ENCODE results near the gene ZNF438. TPM values are rescaled to one million over a fixed set of nuclear protein-coding genes. Genes with fewer than 3 reads are reported as not detected.

Gene ZNF438
- total RNA-seq, 1 donor from 2014 or later: 3.2 TPM

- Mint-ChIP-seq H3K36me3 (ENCODE audit: low read depth) (peaks cover 18% of the 10 kb centered on the region), H3K4me1 (peaks cover 35% of the 10 kb centered on the region), H3K4me3 (peak overlapping the region; percentile 56), H3K27me3 (no peaks in the 10 kb centered on the region), H3K9me3 (peaks cover 18% of the 10 kb centered on the region), H3K27ac (peak overlapping the region; percentile 73)
- intact Hi-C loops (cut with micrococcal nuclease): loop anchor here (1.0 to 5.0 kb wide), 2 partner anchors 11 to 105 kb away; no protein-coding TSS in a partner anchor
- peak; percentile 46 for DNase-seq
Observed at GRCh38 chr10:30997536-30998235, 34.0 kb downstream of the ZNF438 start.

DNA sequence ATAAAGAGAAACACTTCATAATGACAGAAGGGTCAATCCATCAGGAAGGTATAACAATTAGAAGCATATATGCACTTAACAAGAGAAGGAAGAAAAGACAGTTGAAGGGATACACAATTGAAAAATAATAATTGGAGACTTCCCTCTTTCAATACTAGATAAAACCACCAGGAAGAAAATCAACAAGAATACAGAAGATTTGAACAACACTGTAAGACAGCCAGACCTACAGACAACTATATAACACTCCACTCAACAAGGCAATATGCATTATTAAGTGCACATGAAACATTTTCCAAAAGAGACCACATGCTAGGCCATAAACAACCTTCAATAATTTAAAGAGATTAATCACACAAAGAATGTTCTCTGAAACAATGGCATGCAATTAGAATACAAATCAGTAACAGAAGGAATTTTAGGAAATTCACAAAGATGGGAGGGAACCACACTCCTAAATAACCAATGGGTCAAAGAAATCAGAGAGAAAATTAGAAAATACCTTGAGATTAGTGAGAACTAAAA is 35.1 kb downstream of the ZNF438 start:
- H3K27me3 Mint-ChIP-seq: no peaks in the 10 kb centered on the region
- H3K36me3 Mint-ChIP-seq (ENCODE audit: low read depth): peaks cover 18% of the 10 kb centered on the region
- intact Hi-C loops (cut with micrococcal nuclease): loop anchor here (5.0 kb wide), 1 partner anchor 106 kb away; no protein-coding TSS in a partner anchor
- H3K27ac Mint-ChIP-seq: peak overlapping the region; percentile 60
- DNase-seq: peak; percentile 1
- H3K4me1 Mint-ChIP-seq: peaks cover 35% of the 10 kb centered on the region
- H3K9me3 Mint-ChIP-seq: peaks cover 14% of the 10 kb centered on the region
- H3K4me3 Mint-ChIP-seq: peak overlapping the region; percentile 41

DNA sequence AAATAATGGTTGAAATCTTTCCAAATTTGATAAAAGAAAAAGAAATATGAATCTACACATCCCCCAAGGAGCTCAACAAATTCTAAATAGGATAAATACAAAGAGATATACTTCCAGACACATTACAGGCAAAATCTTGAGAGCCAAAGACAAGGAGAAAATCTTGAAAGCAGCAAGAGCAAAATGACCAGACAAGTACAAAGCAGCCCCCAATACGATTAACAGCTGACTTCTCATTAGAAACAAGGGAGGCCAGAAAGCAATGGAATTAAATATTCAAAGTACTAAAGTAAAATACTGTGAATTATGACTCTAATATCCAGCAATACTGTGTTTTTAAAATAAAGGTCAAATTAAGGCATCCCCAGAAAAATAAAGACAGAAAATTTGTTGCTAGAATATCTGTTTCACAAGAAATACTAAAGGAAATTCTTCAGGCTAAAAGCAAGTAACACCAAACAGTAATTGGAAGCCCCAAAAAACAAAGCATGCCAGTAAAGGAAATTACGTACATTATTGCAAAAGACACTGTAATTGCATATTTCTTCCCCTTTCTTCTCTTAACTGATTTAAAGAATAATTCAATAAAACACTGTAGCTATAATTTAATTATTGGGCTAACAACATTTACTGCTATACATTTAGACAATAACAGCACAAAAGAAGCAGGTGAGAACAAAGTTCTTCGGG is 36.4 kb downstream of the ZNF438 start:
- Mint-ChIP-seq H3K4me3 (no peak overlapping the region), H3K36me3 (ENCODE audit: low read depth) (peaks cover 18% of the 10 kb centered on the region), H3K27ac (no peak overlapping the region), H3K4me1 (peaks cover 35% of the 10 kb centered on the region), H3K27me3 (no peaks in the 10 kb centered on the region), H3K9me3 (peaks cover 14% of the 10 kb centered on the region)
- intact Hi-C loops (cut with micrococcal nuclease): loop anchor here (5.0 kb wide), 1 partner anchor 107 kb away; no protein-coding TSS in a partner anchor
- DNase-seq: peak; percentile 8

DNA sequence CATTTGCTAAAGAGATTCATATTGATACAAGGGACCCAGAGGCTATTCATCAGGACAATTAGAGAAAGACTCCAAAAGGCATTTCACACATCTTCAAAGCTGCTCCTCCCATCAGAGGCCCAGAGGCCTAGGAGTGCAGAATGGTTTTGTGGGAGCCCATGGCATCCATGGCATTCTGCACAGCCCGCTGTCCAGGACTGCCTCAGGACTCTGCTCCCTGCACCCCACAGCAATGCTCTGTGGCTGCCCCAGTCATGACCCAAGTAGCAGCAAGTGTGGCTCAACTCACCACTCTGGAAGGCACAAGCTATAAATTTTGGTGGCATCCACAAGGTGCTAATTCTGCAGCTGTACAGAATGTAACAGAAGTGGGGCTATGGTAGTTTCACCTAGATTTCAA is 38.5 kb downstream of the ZNF438 start:
- intact Hi-C loops (cut with micrococcal nuclease): no loop called here
- Mint-ChIP-seq H3K27ac (no peak overlapping the region), H3K27me3 (no peaks in the 10 kb centered on the region), H3K4me3 (no peak overlapping the region), H3K4me1 (peaks cover 26% of the 10 kb centered on the region), H3K36me3 (ENCODE audit: low read depth) (peaks cover 18% of the 10 kb centered on the region), H3K9me3 (peaks cover 14% of the 10 kb centered on the region)
- DNase-seq: peak; percentile 44

DNA sequence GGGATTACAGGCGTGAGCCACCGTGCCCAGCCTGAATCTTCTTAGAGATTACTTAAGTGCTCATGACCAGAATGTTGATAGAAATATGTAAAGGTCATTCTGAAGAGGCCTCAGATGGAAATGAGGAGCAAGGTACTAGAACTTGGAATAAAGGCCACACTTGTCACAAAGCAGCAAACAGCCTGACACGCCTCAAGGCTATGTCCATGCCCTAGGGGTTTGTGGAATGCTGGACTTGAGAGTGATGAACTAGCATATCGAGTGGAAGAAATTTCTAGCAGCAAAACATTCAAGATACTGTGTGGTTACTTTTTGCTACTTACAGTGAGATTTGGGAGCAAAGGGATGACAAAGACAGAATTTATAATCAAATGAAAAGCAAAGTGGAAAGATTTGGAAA is 39.0 kb downstream of the ZNF438 start:
- Mint-ChIP-seq H3K27me3 (no peaks in the 10 kb centered on the region), H3K27ac (no peak overlapping the region), H3K36me3 (ENCODE audit: low read depth) (peaks cover 18% of the 10 kb centered on the region), H3K4me3 (no peak overlapping the region), H3K4me1 (peaks cover 22% of the 10 kb centered on the region), H3K9me3 (peaks cover 14% of the 10 kb centered on the region)
- intact Hi-C loops (cut with micrococcal nuclease): no loop called here
- peak; percentile 34 for DNase-seq

DNA sequence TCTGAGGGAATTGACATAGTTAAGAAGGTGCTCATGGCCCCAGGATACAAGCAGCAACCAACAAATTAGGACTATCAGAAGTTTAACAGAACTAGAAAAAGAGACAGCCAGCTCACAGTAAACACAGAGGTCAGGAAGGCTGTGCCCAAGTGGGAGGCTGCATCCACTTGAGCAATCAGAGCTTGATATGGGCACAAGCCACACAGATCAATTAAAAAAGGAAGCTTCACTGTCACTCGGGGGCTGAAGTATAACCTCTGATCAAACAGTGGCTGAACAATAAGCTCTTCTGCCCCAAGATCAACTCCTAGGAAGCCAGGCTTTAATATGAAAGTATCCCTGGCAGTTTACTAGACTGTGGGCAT is 40.0 kb downstream of the ZNF438 start:
- intact Hi-C loops (cut with micrococcal nuclease): no loop called here
- H3K27me3 Mint-ChIP-seq: no peaks in the 10 kb centered on the region
- H3K27ac Mint-ChIP-seq: peak overlapping the region; percentile 32
- peaks cover 17% of the 10 kb centered on the region for H3K36me3 Mint-ChIP-seq (ENCODE audit: low read depth)
- peaks cover 13% of the 10 kb centered on the region for H3K4me1 Mint-ChIP-seq
- DNase-seq: no peak
- no peak overlapping the region for H3K4me3 Mint-ChIP-seq
- H3K9me3 Mint-ChIP-seq: peaks cover 9% of the 10 kb centered on the region

DNA sequence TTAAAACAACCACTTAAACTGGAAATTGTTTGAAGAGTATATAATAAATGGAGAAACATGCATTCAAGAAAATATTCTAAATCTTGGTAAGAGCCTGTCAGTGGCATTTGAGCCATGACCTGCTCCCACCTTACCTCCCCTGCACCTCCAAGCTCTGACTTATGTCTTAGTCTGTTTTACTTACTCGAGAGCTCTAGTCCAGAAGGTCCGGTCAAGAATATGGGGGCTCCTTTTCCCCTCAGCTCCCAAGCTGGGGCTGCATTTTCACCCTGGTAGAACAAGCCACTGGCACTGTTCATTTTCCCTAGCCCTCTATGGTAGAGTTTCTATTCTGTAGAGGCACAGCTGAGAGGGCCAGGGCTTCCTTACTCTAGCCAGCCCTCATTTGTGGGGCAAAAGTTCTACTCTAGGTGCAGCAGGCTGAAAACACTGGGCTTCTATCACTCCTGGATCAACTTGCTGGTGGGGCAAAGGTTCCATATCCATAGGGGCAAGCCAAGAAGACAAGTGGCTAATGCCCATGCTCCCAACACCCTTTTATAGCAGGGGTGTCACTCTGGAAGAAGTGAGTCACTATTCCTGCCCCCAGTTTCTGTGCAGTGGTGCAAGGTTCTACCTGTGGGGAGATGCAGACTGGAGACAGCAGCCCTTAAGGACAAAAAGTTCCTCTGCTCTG is 40.6 kb downstream of the ZNF438 start:
- intact Hi-C loops (cut with micrococcal nuclease): no loop called here
- H3K27me3 Mint-ChIP-seq: no peaks in the 10 kb centered on the region
- H3K4me3 Mint-ChIP-seq: no peak overlapping the region
- peak overlapping the region; percentile 32 for H3K27ac Mint-ChIP-seq
- peak; percentile 54 for DNase-seq
- peaks cover 14% of the 10 kb centered on the region for H3K36me3 Mint-ChIP-seq (ENCODE audit: low read depth)
- peaks cover 13% of the 10 kb centered on the region for H3K4me1 Mint-ChIP-seq
- peaks cover 4% of the 10 kb centered on the region for H3K9me3 Mint-ChIP-seq

- H3K4me1 Mint-ChIP-seq: peaks cover 14% of the 10 kb centered on the region
- peaks cover 14% of the 10 kb centered on the region for H3K36me3 Mint-ChIP-seq (ENCODE audit: low read depth)
- peaks cover 4% of the 10 kb centered on the region for H3K9me3 Mint-ChIP-seq
- DNase-seq: peak; percentile 35
- H3K4me3 Mint-ChIP-seq: no peak overlapping the region
- no peaks in the 10 kb centered on the region for H3K27me3 Mint-ChIP-seq
- no peak overlapping the region for H3K27ac Mint-ChIP-seq
- intact Hi-C loops (cut with micrococcal nuclease): no loop called here
Observed at GRCh38 chr10:30990351-30990750, 41.3 kb downstream of the ZNF438 start.

DNA sequence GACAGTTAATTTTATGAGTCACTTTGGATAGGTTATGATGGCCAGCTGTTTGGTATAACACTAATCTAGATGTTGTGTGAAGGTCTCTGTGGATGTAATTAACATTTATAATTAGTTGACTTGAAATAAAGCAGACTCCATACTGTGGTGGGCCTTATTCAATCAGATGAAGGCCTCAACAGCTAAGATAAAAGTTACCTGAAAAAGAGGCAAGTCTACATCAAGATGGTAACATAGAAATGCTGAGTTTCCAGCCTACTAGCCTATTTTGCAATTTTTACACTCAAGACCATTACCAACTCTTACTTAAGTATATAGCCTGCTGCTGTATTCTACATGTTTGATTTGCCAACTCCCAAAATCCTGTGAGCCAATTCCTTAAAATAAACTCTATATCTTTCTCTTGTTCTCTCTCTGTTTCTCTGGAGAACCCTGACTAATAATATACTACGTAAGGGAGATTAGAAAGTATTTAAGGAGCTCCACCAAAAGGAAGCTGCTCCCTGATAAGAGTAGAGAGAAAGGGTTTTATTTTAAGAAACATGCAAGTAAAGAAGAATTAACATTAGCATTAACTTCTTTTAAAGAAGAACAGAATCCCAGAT is 42.7 kb downstream of the ZNF438 start:
- no peak overlapping the region for H3K27ac Mint-ChIP-seq
- peak; percentile 23 for DNase-seq
- H3K4me1 Mint-ChIP-seq: peaks cover 18% of the 10 kb centered on the region
- peaks cover 4% of the 10 kb centered on the region for H3K36me3 Mint-ChIP-seq (ENCODE audit: low read depth)
- intact Hi-C loops (cut with micrococcal nuclease): loop anchor here (5.0 to 10.0 kb wide), 2 partner anchors 146 to 363 kb away; no protein-coding TSS in a partner anchor
- H3K9me3 Mint-ChIP-seq: no peaks in the 10 kb centered on the region
- H3K27me3 Mint-ChIP-seq: no peaks in the 10 kb centered on the region
- H3K4me3 Mint-ChIP-seq: no peak overlapping the region

DNA sequence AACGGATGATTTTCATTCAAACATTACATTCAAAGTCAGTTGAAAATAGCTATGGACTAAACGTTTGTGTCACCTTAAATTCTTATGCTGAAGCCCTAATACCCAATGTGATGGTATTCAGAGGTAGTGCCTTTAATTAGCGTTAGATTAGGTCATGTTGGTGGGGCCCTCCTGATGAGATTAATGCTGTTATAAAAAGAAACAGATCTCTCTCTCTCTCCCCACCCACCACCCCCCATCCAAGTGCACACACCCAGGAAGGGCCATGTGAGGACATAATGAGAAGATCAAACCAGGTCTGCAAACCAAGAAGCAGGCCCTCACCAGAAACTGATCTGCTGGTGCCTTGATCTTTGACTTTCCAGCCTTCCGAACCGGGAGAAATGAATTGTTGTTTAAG is 44.2 kb downstream of the ZNF438 start:
- intact Hi-C loops (cut with micrococcal nuclease): loop anchor here (2.0 to 10.0 kb wide), 3 partner anchors 19 to 365 kb away; no protein-coding TSS in a partner anchor
- H3K36me3 Mint-ChIP-seq (ENCODE audit: low read depth): peaks cover 7% of the 10 kb centered on the region
- no peak overlapping the region for H3K4me3 Mint-ChIP-seq
- no peaks in the 10 kb centered on the region for H3K27me3 Mint-ChIP-seq
- H3K9me3 Mint-ChIP-seq: peaks cover 5% of the 10 kb centered on the region
- H3K27ac Mint-ChIP-seq: peak overlapping the region; percentile 65
- DNase-seq: peak; percentile 49
- peaks cover 22% of the 10 kb centered on the region for H3K4me1 Mint-ChIP-seq

- peak overlapping the region; percentile 48 for H3K4me3 Mint-ChIP-seq
- intact Hi-C loops (cut with micrococcal nuclease): loop anchor here (1.0 to 10.0 kb wide), 6 partner anchors 12 to 366 kb away; no protein-coding TSS in a partner anchor
- peaks cover 7% of the 10 kb centered on the region for H3K36me3 Mint-ChIP-seq (ENCODE audit: low read depth)
- H3K9me3 Mint-ChIP-seq: peaks cover 5% of the 10 kb centered on the region
- DNase-seq: peak; percentile 66
- H3K27ac Mint-ChIP-seq: peak overlapping the region; percentile 92
- no peaks in the 10 kb centered on the region for H3K27me3 Mint-ChIP-seq
- peaks cover 17% of the 10 kb centered on the region for H3K4me1 Mint-ChIP-seq
Observed at GRCh38 chr10:30986053-30986555, 45.6 kb downstream of the ZNF438 start.

GRCh38 chr10:30985512-30985911 is 46.2 kb downstream of the ZNF438 start:
- peak overlapping the region; percentile 85 for H3K27ac Mint-ChIP-seq

More at GRCh38 chr10:30985512-30985911, 46.2 kb downstream of the ZNF438 start:
- H3K4me3 Mint-ChIP-seq: peak overlapping the region; percentile 7
- no peaks in the 10 kb centered on the region for H3K27me3 Mint-ChIP-seq
- peaks cover 5% of the 10 kb centered on the region for H3K9me3 Mint-ChIP-seq
- peaks cover 17% of the 10 kb centered on the region for H3K4me1 Mint-ChIP-seq
- intact Hi-C loops (cut with micrococcal nuclease): loop anchor here (5.0 to 10.0 kb wide), 2 partner anchors 149 to 367 kb away; no protein-coding TSS in a partner anchor
- peaks cover 12% of the 10 kb centered on the region for H3K36me3 Mint-ChIP-seq (ENCODE audit: low read depth)
- DNase-seq: no peak
